ENCODE measurements around the gene C8B.

The C8B gene

DNA sequence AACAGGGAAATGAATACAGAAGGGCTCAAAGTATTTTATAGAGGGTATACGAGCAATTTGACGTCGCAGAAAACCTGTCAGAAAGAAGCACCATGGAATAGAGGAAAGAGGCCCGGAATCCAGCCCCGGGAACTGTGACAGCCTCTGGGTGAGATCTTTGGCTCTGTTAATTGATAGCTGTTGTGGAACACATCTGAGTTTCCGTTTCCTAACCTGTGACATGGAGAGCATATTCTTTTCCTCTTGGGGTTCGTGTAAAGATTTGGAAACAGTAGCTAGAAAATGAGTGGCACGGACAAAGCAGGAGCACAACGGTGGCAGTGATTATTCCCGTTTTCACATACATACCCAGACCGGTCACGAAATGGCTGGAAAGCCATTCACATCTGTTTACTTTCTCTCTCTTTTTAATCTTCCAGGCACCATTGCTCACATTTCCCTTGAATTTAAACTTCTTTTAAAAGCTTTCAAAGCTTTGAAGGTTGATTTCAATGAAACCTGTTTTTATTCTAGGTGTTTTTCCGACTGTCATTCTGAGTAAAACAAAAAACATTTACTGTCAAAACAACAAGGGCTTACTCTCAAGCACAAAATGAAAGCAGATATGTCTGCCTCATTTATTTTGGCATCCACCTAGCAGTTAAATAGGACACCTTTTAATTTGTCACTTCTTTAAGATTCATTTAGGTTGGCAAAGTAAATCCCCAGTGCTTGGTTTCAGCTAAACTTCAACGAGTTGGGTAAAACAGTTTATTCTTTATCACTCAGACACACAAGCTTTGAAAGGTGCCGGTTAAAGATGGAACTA is 26.7 kb upstream of the C8B start:
- H3K4me3 ChIP-seq (ENCODE audit: low read length) = no peak overlapping the region

DNA sequence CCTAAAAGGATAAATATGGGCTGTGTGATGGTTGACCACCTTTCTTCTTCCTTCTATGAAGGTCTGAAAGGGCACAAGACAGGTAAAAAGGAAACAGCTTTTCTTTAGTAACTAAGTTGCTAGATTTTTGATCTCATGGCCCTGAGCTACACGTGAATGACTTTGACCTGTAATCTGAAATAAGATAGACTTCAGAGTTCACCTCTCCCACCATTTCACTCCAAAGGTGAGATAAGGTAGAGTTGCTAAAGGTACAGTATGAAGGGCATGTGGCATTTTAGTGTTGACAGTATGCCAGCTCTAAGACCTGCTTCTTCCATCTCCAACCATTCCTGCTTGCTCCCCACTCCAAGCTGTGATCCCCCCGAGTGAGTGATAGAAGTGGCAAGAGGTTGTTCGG is 25.8 kb upstream of the C8B start:
- H3K36me3 ChIP-seq (ENCODE audit: control insufficient read depth, low read length) = no peaks in the 10 kb centered on the region
- H3K27ac ChIP-seq (ENCODE audit: low read depth, low read length) = no peak overlapping the region
- no peaks in the 10 kb centered on the region for H3K9me3 ChIP-seq (ENCODE audit: control insufficient read depth, insufficient read depth, low read length)
- TF ChIP-seq, protein P1, sequence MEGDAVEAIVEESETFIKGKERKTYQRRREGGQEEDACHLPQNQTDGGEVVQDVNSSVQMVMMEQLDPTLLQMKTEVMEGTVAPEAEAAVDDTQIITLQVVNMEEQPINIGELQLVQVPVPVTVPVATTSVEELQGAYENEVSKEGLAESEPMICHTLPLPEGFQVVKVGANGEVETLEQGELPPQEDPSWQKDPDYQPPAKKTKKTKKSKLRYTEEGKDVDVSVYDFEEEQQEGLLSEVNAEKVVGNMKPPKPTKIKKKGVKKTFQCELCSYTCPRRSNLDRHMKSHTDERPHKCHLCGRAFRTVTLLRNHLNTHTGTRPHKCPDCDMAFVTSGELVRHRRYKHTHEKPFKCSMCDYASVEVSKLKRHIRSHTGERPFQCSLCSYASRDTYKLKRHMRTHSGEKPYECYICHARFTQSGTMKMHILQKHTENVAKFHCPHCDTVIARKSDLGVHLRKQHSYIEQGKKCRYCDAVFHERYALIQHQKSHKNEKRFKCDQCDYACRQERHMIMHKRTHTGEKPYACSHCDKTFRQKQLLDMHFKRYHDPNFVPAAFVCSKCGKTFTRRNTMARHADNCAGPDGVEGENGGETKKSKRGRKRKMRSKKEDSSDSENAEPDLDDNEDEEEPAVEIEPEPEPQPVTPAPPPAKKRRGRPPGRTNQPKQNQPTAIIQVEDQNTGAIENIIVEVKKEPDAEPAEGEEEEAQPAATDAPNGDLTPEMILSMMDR (IDR thresholded peaks at IDR 0.05; ENCODE audit: low read depth, low read length, poor library complexity, severe bottlenecking) = no peak
- TF ChIP-seq EZH2phosphoT487 (IDR thresholded peaks at IDR 0.05; ENCODE audit: borderline replicate concordance, low read length) = no peak
- H4K20me1 ChIP-seq (ENCODE audit: control insufficient read depth, insufficient read depth, low read depth, low read length) = no peaks in the 10 kb centered on the region
- H3K27me3 ChIP-seq (ENCODE audit: control insufficient read depth, low read length) = no peaks in the 10 kb centered on the region
- no peaks in the 10 kb centered on the region for H3K79me2 ChIP-seq (ENCODE audit: control insufficient read depth, low read length)
- H3K4me2 ChIP-seq (ENCODE audit: low read length) = no peak overlapping the region
- H3K4me1 ChIP-seq (ENCODE audit: control insufficient read depth, low read length) = no peaks in the 10 kb centered on the region
- H3K9me2 ChIP-seq (replicated peaks; ENCODE audit: control insufficient read depth, low read length) = no peaks in the 10 kb centered on the region
- H3K4me3 ChIP-seq (ENCODE audit: low read length) = no peak overlapping the region
- no peaks in the 10 kb centered on the region for H3F3A ChIP-seq (ENCODE audit: control insufficient read depth, insufficient read depth)

More for the DNA sequence above, 26.7 kb upstream of the C8B start:
- no peak for TF ChIP-seq EZH2phosphoT487 (IDR thresholded peaks at IDR 0.05; ENCODE audit: borderline replicate concordance, low read length)
- TF ChIP-seq, protein P1 (IDR thresholded peaks at IDR 0.05; ENCODE audit: low read depth, low read length, poor library complexity, severe bottlenecking) = no peak
- H3K9me3 ChIP-seq (ENCODE audit: control insufficient read depth, insufficient read depth, low read length) = no peaks in the 10 kb centered on the region
- H3K4me1 ChIP-seq (ENCODE audit: control insufficient read depth, low read length) = no peaks in the 10 kb centered on the region
- no peaks in the 10 kb centered on the region for H3K27me3 ChIP-seq (ENCODE audit: control insufficient read depth, low read length)
- no peaks in the 10 kb centered on the region for H3K9me2 ChIP-seq (replicated peaks; ENCODE audit: control insufficient read depth, low read length)
- H3K4me2 ChIP-seq (ENCODE audit: low read length) = no peak overlapping the region
- H3K79me2 ChIP-seq (ENCODE audit: control insufficient read depth, low read length) = no peaks in the 10 kb centered on the region
- no peak overlapping the region for H3K27ac ChIP-seq (ENCODE audit: low read depth, low read length)
- no peaks in the 10 kb centered on the region for H3K36me3 ChIP-seq (ENCODE audit: control insufficient read depth, low read length)
- no peaks in the 10 kb centered on the region for H4K20me1 ChIP-seq (ENCODE audit: control insufficient read depth, insufficient read depth, low read depth, low read length)
- H3F3A ChIP-seq (ENCODE audit: control insufficient read depth, insufficient read depth) = no peaks in the 10 kb centered on the region

DNA sequence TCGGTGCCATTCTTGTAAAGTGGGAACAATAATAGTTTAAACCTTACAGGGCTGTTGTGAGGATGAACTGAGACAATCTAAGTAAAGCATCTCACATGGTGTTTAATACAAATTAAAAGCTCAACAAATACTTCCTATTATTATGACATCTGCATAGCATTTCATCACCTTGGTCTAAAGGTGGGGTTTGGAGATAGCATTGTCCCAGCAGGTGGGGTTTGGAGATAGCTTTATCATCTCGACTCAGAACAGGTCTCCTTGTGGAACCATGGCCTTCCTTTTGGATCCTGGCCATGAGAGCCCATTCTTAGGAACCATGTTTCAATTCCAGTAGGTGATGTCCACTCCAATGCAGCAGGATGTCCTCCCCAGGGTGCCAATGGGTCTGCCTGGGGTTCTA is 20.6 kb upstream of the C8B start:
- TF ChIP-seq, protein P1 (IDR thresholded peaks at IDR 0.05; ENCODE audit: low read depth, low read length, poor library complexity, severe bottlenecking) = no peak
- no peak for TF ChIP-seq EZH2phosphoT487 (IDR thresholded peaks at IDR 0.05; ENCODE audit: borderline replicate concordance, low read length)
- H3K27ac ChIP-seq (ENCODE audit: low read depth, low read length) = no peak overlapping the region
- no peaks in the 10 kb centered on the region for H3K36me3 ChIP-seq (ENCODE audit: control insufficient read depth, low read length)
- H3K9me3 ChIP-seq (ENCODE audit: control insufficient read depth, insufficient read depth, low read length) = no peaks in the 10 kb centered on the region
- no peaks in the 10 kb centered on the region for H3F3A ChIP-seq (ENCODE audit: control insufficient read depth, insufficient read depth)
- no peaks in the 10 kb centered on the region for H3K79me2 ChIP-seq (ENCODE audit: control insufficient read depth, low read length)
- H3K9me2 ChIP-seq (replicated peaks; ENCODE audit: control insufficient read depth, low read length) = no peaks in the 10 kb centered on the region
- H3K4me3 ChIP-seq (ENCODE audit: low read length) = no peak overlapping the region
- no peak overlapping the region for H3K4me2 ChIP-seq (ENCODE audit: low read length)
- no peaks in the 10 kb centered on the region for H3K27me3 ChIP-seq (ENCODE audit: control insufficient read depth, low read length)
- no peaks in the 10 kb centered on the region for H3K4me1 ChIP-seq (ENCODE audit: control insufficient read depth, low read length)
- no peaks in the 10 kb centered on the region for H4K20me1 ChIP-seq (ENCODE audit: control insufficient read depth, insufficient read depth, low read depth, low read length)

All from DOHH2 (cell line).